Astrocyte (in vitro differentiated cells and primary cell): Measurements from ENCODE around the gene GATB. TPM values are rescaled to one million over a fixed set of nuclear protein-coding genes. Genes with fewer than 3 reads are reported as not detected.

Experiments
- DNase-seq: peaks from one replicate; pipeline ENCODE4 v3.0.0-alpha.2; 2010; ENCODE audit warnings: low read depth
- FAIRE-seq: peaks from 2 replicates; lab custom pipeline; 2011; peaks lifted over from hg19 to GRCh38; lab: Jason Lieb, UNC
- H2AFZ ChIP-seq: 2 replicates; pipeline ENCODE4 v1.6.0; 2012; ENCODE audit warnings: low read depth, low read length, inconsistent platforms
- H3K27ac ChIP-seq: 2 replicates; pipeline ENCODE4 v1.5.1; 2011; ENCODE audit warnings: low read depth, low read length, inconsistent platforms
- H3K27me3 ChIP-seq: 2 replicates; pipeline ENCODE4 v1.6.0; 2011; ENCODE audit warnings: low read length, inconsistent platforms; ENCODE audit not compliant: insufficient read depth
- H3K36me3 ChIP-seq: 2 replicates; pipeline ENCODE4 v1.5.1; 2011; ENCODE audit warnings: low read length, inconsistent platforms; ENCODE audit not compliant: insufficient read depth
- H3K4me1 ChIP-seq: 2 replicates; pipeline ENCODE4 v1.5.1; 2011; ENCODE audit warnings: low read length, inconsistent platforms; ENCODE audit not compliant: insufficient read depth
- H3K4me2 ChIP-seq: 2 replicates; pipeline ENCODE4 v1.6.0; 2012; ENCODE audit warnings: low read length, inconsistent platforms
- H3K4me3 ChIP-seq: 2 replicates; pipeline ENCODE4 v1.5.1; 2011; ENCODE audit warnings: low read depth, mild to moderate bottlenecking, low read length, inconsistent platforms; ENCODE audit not compliant: insufficient read depth
- H3K79me2 ChIP-seq: 2 replicates; pipeline ENCODE4 v1.6.0; 2012; ENCODE audit warnings: mild to moderate bottlenecking, low read length, inconsistent platforms; ENCODE audit not compliant: insufficient read depth
- H3K9ac ChIP-seq: 2 replicates; pipeline ENCODE4 v1.6.0; 2012; ENCODE audit warnings: mild to moderate bottlenecking, low read length, inconsistent platforms
- H3K9me3 ChIP-seq: 2 replicates; pipeline ENCODE4 v1.5.1; 2012; ENCODE audit warnings: low read depth, mild to moderate bottlenecking, low read length, inconsistent platforms; ENCODE audit not compliant: insufficient read depth
- H4K20me1 ChIP-seq: 2 replicates; pipeline ENCODE4 v1.6.0; 2012; ENCODE audit warnings: low read length, inconsistent platforms; ENCODE audit not compliant: insufficient read depth
- H3K27ac Mint-ChIP-seq: one replicate; pipeline ENCODE4 v1.8.0; 2021; ENCODE audit warnings: mild to moderate bottlenecking, mixed read lengths; ENCODE audit not compliant: unreplicated experiment
- H3K27me3 Mint-ChIP-seq: one replicate; pipeline ENCODE4 v1.8.0; 2021; ENCODE audit warnings: low read depth, mixed read lengths; ENCODE audit not compliant: unreplicated experiment
- H3K36me3 Mint-ChIP-seq: one replicate; pipeline ENCODE4 v1.8.0; 2021; ENCODE audit warnings: low read depth, mixed read lengths; ENCODE audit not compliant: unreplicated experiment
- H3K4me1 Mint-ChIP-seq: one replicate; pipeline ENCODE4 v1.8.0; 2021; ENCODE audit warnings: low read depth, mixed read lengths; ENCODE audit not compliant: unreplicated experiment
- H3K4me3 Mint-ChIP-seq: one replicate; pipeline ENCODE4 v1.8.0; 2021; ENCODE audit warnings: mild to moderate bottlenecking, moderate library complexity, mixed read lengths; ENCODE audit not compliant: unreplicated experiment
- H3K9me3 Mint-ChIP-seq: one replicate; pipeline ENCODE4 v1.8.0; 2021; ENCODE audit warnings: mild to moderate bottlenecking, mixed read lengths; ENCODE audit not compliant: unreplicated experiment
- CTCF ChIP-seq: IDR thresholded peaks from 2 replicates; pipeline ENCODE4 v1.5.1; 2011; ENCODE audit warnings: low read depth, mild to moderate bottlenecking, inconsistent platforms, low read length, moderate library complexity; ENCODE audit not compliant: insufficient read depth
- EZH2 ChIP-seq: IDR thresholded peaks from 2 replicates; pipeline ENCODE4 v1.6.1; 2012; ENCODE audit warnings: mild to moderate bottlenecking, low read length, inconsistent platforms; ENCODE audit not compliant: insufficient read depth
- total RNA-seq: library from RNA; stranded (reverse); gene quantifications from 2 replicates; pipeline ENCODE4 v1.2.1, GENCODE V29; 2021

GATB gene
- total RNA-seq, 1 donor from 2014 or later, result 20.8 TPM

- DNase-seq (peak; percentile 51), FAIRE-seq (no peak)
- Histone ChIP-seq H2AFZ (peak overlapping the region; percentile 8), H3K9ac (peak overlapping the region; percentile 45), H3K79me2 (no peaks in the 10 kb centered on the region), H3K27ac (peak overlapping the region; percentile 51), H4K20me1 (no peaks in the 10 kb centered on the region), H3K9me3 (no peaks in the 10 kb centered on the region), H3K4me2 (peak overlapping the region; percentile 48), H3K36me3 (no peaks in the 10 kb centered on the region), H3K27me3 (peaks cover 2% of the 10 kb centered on the region), H3K4me1 (peaks cover 42% of the 10 kb centered on the region), H3K4me3 (no peak overlapping the region)
- TF ChIP-seq EZH2, result no peak
- Mint-ChIP-seq H3K27me3 (no peaks in the 10 kb centered on the region), H3K36me3 (peaks cover 14% of the 10 kb centered on the region), H3K27ac (peak overlapping the region; percentile 56), H3K4me3 (peak overlapping the region; percentile 12), H3K9me3 (no peaks in the 10 kb centered on the region), H3K4me1 (peaks cover 45% of the 10 kb centered on the region)
Measured at GRCh38 chr4:151688003-151688784, 72.6 kb downstream of the GATB start.

GRCh38 chr4:151687021-151687640, 73.7 kb downstream of the GATB start:
- peaks cover 42% of the 10 kb centered on the region for H3K4me1 ChIP-seq
- H3K36me3 ChIP-seq, result no peaks in the 10 kb centered on the region
- peaks cover 45% of the 10 kb centered on the region for H3K4me1 Mint-ChIP-seq

More at GRCh38 chr4:151687021-151687640, 73.7 kb downstream of the GATB start:
- Histone ChIP-seq H3K79me2 (no peaks in the 10 kb centered on the region), H3K9ac (no peak overlapping the region), H3K4me2 (peak overlapping the region; percentile 48), H2AFZ (no peak overlapping the region), H4K20me1 (no peaks in the 10 kb centered on the region), H3K27me3 (peaks cover 2% of the 10 kb centered on the region), H3K4me3 (no peak overlapping the region), H3K27ac (peak overlapping the region; percentile 35), H3K9me3 (no peaks in the 10 kb centered on the region)
- no peak overlapping the region for H3K4me3 Mint-ChIP-seq
- FAIRE-seq (no peak), DNase-seq (peak; percentile 33)
- no peak for TF ChIP-seq CTCF
- TF ChIP-seq EZH2, result no peak
- H3K9me3 Mint-ChIP-seq, result no peaks in the 10 kb centered on the region
- H3K36me3 Mint-ChIP-seq, result peaks cover 21% of the 10 kb centered on the region
- peak overlapping the region; percentile 30 for H3K27ac Mint-ChIP-seq
- H3K27me3 Mint-ChIP-seq, result no peaks in the 10 kb centered on the region
